GM10248 (cell line): ENCODE data around the gene MYH1.

Experiments
- CTCF ChIA-PET: fragments of 300-600 bp; sonication (Branson Sonifier 250); formaldehyde crosslinking; extraction: SDS; loops from one replicate; lab custom pipeline; 2021; ENCODE audit warnings: antibody characterized with exemption; lab: Yijun Ruan, JAX
- POLR2A ChIA-PET: fragments of 350-650 bp; sonication (Branson Sonifier 250); formaldehyde crosslinking; extraction: SDS; loops from one replicate; lab custom pipeline; 2020; ENCODE audit warnings: antibody characterized with exemption; lab: Yijun Ruan, JAX
- DNase-seq: peaks from one replicate; pipeline ENCODE4 v3.0.0; 2012; ENCODE audit errors: extremely low spot score
- TF ChIP-seq, protein P1 (sequence below): IDR thresholded peaks from 2 replicates; pipeline ENCODE4 v1.5.1; 2012; ENCODE audit warnings: mild to moderate bottlenecking, low read depth; ENCODE audit errors: extremely low read depth, missing control alignments, control extremely low read depth

Gene MYH1

DNA sequence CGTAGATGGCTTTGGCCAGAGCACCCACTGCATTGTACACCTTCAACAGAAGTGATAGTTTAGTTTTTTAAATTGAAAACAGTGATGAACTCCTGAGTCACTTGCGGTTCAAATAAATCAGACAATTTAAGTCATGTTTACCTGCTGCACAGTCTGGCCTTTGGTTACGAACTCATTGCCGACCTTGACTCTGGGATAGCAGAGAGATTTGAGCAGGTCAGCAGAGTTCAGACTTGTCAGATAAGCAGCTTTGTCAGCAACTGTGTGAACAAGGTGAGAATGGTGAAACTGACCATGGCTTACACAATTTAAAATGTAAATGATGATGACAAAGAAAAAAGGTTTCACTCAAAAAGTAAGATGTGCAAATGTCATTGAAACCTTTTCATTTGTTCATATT is 58.3 kb downstream of the MYH1 start:
- no peak for DNase-seq
- CTCF ChIA-PET, result no interaction called here
- TF ChIP-seq, protein P1, sequence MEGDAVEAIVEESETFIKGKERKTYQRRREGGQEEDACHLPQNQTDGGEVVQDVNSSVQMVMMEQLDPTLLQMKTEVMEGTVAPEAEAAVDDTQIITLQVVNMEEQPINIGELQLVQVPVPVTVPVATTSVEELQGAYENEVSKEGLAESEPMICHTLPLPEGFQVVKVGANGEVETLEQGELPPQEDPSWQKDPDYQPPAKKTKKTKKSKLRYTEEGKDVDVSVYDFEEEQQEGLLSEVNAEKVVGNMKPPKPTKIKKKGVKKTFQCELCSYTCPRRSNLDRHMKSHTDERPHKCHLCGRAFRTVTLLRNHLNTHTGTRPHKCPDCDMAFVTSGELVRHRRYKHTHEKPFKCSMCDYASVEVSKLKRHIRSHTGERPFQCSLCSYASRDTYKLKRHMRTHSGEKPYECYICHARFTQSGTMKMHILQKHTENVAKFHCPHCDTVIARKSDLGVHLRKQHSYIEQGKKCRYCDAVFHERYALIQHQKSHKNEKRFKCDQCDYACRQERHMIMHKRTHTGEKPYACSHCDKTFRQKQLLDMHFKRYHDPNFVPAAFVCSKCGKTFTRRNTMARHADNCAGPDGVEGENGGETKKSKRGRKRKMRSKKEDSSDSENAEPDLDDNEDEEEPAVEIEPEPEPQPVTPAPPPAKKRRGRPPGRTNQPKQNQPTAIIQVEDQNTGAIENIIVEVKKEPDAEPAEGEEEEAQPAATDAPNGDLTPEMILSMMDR, result no peak
- POLR2A ChIA-PET, result no interaction called here

DNA sequence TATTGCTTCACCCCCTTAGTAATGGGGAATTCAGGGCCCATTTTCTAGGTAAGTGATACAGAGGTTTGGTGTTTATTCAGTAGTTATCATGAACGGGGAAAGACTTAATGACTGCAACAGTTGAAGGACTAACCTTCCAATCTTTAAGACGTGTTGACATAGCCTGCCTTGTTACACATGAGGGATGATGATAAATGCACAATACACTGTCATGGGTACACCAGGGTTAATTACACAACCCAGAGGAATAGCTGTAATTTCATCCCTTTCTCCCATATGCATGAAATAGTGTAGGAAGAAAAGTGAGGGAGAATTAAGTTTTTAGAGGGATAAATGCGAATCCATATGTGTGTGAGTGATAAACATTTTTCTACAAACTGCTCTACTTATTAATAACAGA is 59.6 kb downstream of the MYH1 start:
- CTCF ChIA-PET, result no interaction called here
- TF ChIP-seq, protein P1, result no peak
- POLR2A ChIA-PET, result no interaction called here
- DNase-seq, result no peak

DNA sequence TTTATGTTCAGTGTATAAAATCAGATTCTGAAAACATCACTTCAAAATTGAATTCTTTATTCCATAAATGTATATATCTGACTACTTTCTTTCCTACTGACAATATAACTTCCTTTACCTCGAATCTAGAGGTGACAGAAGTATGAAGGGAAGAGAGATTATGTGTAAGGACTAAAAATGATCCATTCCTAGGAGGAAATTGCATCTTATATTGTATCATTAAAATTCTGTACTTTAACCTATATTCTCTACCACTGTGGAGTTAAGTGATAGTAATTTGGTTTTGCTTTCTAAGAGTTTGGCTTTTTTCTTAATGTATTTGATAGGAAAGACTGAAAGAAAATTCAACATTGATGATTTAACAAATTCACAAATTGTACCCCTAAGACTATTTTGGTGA is 60.4 kb downstream of the MYH1 start:
- POLR2A ChIA-PET, result no interaction called here

DNA sequence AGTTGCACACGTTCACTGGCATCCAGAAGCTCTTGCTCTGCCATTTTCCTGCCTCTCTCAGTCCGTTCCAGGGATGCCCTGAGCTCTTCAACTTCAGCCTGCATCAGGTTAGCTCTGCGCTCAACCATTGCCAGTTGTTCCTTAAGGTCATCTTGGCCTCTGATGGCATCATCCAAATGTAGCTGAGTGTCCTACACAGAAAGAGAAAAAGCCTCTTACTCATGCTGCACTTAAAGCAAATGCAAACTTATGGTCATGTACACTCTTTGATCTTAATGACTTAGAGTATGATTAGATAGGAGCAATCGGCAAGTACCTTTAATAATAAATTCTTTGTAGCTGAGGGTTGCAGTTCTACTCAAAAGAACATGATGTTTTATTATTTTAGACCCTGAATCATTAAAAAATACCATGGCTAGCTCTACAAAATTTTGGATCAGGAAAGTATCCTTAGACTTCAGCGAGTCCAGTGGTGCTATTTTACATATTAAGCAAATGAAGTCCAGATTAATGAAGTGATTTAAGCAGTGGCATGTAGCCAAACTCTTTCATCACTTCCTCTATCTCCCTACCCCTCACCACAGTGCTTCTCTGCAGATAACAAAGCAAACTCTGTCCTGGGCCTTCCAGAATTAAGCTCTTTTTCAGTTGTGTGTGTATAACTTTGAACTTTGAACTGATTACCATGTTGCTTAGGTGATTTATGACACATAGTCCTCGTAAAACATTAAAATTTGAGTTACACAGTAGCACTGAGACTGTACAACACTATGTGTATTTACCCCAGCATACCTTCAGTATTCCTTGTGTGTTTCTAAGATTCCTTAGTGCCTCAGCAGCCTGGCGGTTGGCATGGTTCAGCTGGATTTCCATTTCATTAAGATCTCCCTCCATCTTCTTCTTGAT is 71.1 kb downstream of the MYH1 start:
- TF ChIP-seq, protein P1, result no peak
- POLR2A ChIA-PET, result no interaction called here
- DNase-seq, result no peak
- CTCF ChIA-PET, result interaction anchor here (1.1 to 1.4 kb wide), 2 partner anchors 78 to 97 kb away, joined by 3 read pairs; no protein-coding TSS in a partner anchor

More for the DNA sequence above, 60.4 kb downstream of the MYH1 start:
- CTCF ChIA-PET, result no interaction called here
- DNase-seq, result no peak
- TF ChIP-seq, protein P1, result no peak
